ENCODE measurements around the gene PIPOX. TPM values are rescaled to one million over a fixed set of nuclear protein-coding genes. Genes with fewer than 3 reads are reported as not detected.

The PIPOX gene
- total RNA-seq, 2 donors from 2014 or later = 3.1 TPM; not detected in 1

DNA sequence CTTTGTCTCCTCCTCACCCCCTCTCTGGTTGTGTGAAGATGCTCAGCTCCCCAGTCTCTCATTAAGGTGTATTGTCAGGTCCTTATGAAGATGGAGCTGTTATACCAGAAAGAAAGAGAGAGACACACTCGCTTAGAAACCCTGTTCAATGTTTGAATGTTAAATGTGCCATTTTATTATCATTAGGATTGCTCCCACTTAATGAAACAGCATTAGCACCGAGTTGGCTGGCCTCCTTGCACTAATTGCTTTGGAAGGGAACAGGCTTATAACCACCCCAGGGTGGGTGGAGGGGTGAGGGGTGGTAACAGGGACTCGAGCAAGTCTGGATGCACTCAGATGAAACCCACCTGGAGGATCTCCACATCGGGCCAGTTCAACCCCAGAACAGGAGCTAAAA, 14.4 kb downstream of the PIPOX start:
- intact Hi-C loops (cut with DNase I) = no loop called here

DNA sequence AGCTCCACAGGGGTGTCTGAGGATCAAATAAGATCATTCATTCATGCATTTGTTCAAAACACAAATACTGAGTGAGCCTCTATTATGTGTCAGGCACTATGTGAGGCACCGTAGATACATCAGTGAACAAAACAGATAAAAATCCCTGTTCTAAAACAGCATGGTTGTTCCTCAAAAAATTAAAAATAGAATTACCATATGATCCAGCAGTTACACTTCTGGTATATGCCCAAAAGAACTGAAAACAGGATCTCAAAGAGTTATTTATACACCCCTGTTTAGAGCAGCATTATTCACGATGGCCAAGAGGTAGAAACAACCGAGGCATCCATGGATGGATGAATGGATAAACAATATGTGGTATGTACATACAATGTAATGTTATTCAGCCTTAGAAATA, 15.4 kb downstream of the PIPOX start:
- DNase-seq = no peak

More for the DNA sequence above, 14.4 kb downstream of the PIPOX start:
- H3K4me3 ChIP-seq = no peak overlapping the region
- DNase-seq (no peak), ATAC-seq (no peak)
- no peak overlapping the region for H3K27ac ChIP-seq
- TF ChIP-seq POLR2A (IDR thresholded peaks at IDR 0.05) = no peak
- TF ChIP-seq, protein P1, sequence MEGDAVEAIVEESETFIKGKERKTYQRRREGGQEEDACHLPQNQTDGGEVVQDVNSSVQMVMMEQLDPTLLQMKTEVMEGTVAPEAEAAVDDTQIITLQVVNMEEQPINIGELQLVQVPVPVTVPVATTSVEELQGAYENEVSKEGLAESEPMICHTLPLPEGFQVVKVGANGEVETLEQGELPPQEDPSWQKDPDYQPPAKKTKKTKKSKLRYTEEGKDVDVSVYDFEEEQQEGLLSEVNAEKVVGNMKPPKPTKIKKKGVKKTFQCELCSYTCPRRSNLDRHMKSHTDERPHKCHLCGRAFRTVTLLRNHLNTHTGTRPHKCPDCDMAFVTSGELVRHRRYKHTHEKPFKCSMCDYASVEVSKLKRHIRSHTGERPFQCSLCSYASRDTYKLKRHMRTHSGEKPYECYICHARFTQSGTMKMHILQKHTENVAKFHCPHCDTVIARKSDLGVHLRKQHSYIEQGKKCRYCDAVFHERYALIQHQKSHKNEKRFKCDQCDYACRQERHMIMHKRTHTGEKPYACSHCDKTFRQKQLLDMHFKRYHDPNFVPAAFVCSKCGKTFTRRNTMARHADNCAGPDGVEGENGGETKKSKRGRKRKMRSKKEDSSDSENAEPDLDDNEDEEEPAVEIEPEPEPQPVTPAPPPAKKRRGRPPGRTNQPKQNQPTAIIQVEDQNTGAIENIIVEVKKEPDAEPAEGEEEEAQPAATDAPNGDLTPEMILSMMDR (IDR thresholded peaks at IDR 0.05) = no peak
- no peaks in the 10 kb centered on the region for H3K4me1 ChIP-seq
- no peaks in the 10 kb centered on the region for H3K27me3 ChIP-seq
- H3K36me3 ChIP-seq (replicated peaks in 1 of 2; ENCODE audit: insufficient read depth in 1 of 2, low read depth in 2 of 2) = no peaks in the 10 kb centered on the region
- 74 to 81% methylated on average over 4 of the region's 4 CpGs for WGBS, 2 donors
- H3K9me3 ChIP-seq = no peaks in the 10 kb centered on the region

DNA sequence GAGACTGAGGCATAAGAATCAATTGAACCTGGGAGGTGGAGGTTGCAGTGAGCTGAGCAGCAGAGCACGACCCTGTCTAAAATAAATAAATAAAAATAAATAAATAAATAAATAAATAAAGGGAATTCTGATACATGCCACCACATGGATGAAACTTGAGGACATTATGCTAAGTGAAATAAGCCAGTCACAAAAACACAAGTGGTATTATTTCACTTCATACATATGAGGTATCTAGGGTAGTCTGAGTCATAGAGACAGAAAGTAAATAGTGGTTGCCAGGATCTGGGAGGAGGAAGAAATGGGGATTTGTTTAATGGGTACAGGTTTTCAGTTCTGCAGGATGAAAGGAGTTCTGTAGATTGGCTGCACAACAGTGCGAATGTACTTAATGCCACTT, 16.3 kb downstream of the PIPOX start:
- WGBS, 2 donors = 80 to 89% methylated on average over 2 of the region's 2 CpGs
- Histone ChIP-seq H3K9me3 (no peaks in the 10 kb centered on the region), H3K27ac (no peak overlapping the region), H3K27me3 (no peaks in the 10 kb centered on the region), H3K4me1 (no peaks in the 10 kb centered on the region), H3K4me3 (no peak overlapping the region), H3K36me3 (replicated peaks in 1 of 2; ENCODE audit: insufficient read depth in 1 of 2, low read depth in 2 of 2) (no peaks in the 10 kb centered on the region)
- intact Hi-C loops (cut with DNase I) = no loop called here
- DNase-seq (no peak), ATAC-seq (peak; percentile 56)
- TF ChIP-seq, protein P1 (IDR thresholded peaks at IDR 0.05) = no peak
- no peak for TF ChIP-seq POLR2A (IDR thresholded peaks at IDR 0.05)

More for the DNA sequence above, 15.4 kb downstream of the PIPOX start:
- Histone ChIP-seq H3K4me3 (no peak overlapping the region), H3K4me1 (no peaks in the 10 kb centered on the region), H3K36me3 (replicated peaks in 1 of 2; ENCODE audit: insufficient read depth in 1 of 2, low read depth in 2 of 2) (no peaks in the 10 kb centered on the region), H3K27me3 (no peaks in the 10 kb centered on the region), H3K9me3 (no peaks in the 10 kb centered on the region), H3K27ac (no peak overlapping the region)
- WGBS, 2 donors = 85 to 99% methylated on average over 3 of the region's 3 CpGs
- intact Hi-C loops (cut with DNase I) = no loop called here
- TF ChIP-seq, protein P1 (IDR thresholded peaks at IDR 0.05) = no peak
- TF ChIP-seq POLR2A (IDR thresholded peaks at IDR 0.05) = no peak
- ATAC-seq = no peak

DNA sequence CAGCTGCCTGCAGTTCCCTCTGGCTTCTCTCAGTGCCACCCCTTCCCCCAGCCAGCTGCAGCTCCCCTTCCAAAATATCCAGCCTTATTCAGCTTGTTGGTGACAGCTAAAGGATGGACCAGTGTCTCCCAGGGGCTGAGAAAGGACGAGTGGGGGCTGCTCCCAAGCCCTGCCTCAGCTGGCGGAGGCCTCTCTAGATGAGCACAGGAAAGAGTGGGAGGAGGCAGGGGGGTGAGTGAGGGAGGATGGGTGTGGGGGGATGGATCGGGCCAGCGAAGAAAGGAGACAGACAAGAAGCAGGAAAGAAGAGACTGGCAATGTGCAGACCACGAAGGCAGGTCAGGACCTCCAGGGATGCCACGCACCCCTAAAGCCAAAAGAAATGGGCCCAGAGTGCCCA, 17.5 kb downstream of the PIPOX start:
- intact Hi-C loops (cut with DNase I) = no loop called here
- TF ChIP-seq, protein P1 (IDR thresholded peaks at IDR 0.05) = no peak
- no peak for TF ChIP-seq POLR2A (IDR thresholded peaks at IDR 0.05)
- H3K36me3 ChIP-seq (replicated peaks in 1 of 2; ENCODE audit: insufficient read depth in 1 of 2, low read depth in 2 of 2) = no peaks in the 10 kb centered on the region
- no peaks in the 10 kb centered on the region for H3K27me3 ChIP-seq
- ATAC-seq (no peak), DNase-seq (no peak)
- no peak overlapping the region for H3K4me3 ChIP-seq
- WGBS, 2 donors = 68 to 70% methylated on average over 6 of the region's 6 CpGs
- H3K4me1 ChIP-seq = no peaks in the 10 kb centered on the region
- H3K9me3 ChIP-seq = no peaks in the 10 kb centered on the region
- H3K27ac ChIP-seq = no peak overlapping the region

DNA sequence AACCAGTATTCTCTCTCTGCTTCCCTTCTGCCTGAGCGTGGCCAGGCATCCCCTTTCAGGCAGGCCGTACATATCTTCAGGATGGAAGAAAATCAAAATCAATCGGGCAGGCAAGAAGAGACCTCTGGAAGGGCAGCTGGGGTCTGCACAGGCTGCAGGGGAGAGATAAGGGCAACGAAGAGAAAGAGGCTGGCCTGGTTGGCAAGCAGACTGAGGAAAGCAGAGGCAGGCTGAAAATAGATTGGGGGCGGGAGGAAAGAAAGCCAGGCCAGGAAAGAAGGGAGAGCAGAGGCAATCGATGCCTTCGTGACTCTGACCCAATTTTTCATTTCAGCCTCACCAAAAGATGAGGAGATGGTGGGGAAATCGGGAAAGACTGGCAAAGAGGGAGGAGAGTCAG, 18.1 kb downstream of the PIPOX start:
- no peaks in the 10 kb centered on the region for H3K4me1 ChIP-seq
- TF ChIP-seq, protein P1 (IDR thresholded peaks at IDR 0.05) = no peak
- no peak for TF ChIP-seq POLR2A (IDR thresholded peaks at IDR 0.05)
- no peak overlapping the region for H3K4me3 ChIP-seq
- no peaks in the 10 kb centered on the region for H3K27me3 ChIP-seq
- no peaks in the 10 kb centered on the region for H3K9me3 ChIP-seq
- no peaks in the 10 kb centered on the region for H3K36me3 ChIP-seq (replicated peaks in 1 of 2; ENCODE audit: insufficient read depth in 1 of 2, low read depth in 2 of 2)
- intact Hi-C loops (cut with DNase I) = no loop called here
- WGBS, 2 donors = 59 to 62% methylated on average over 8 of the region's 8 CpGs
- H3K27ac ChIP-seq = no peak overlapping the region
- DNase-seq = no peak
- no peak for ATAC-seq
